Urothelium cell line (cell line): Measurements from ENCODE around the gene SMYD4.
"Not testable (repeated sequence)": the region's sequence is repeated elsewhere in the genome, so short reads cannot be mapped to it uniquely, and the experiment has no call there.

Source experiments
- DNase-seq: peaks from one replicate; pipeline ENCODE4 v3.0.0; 2011; ENCODE audit warnings: low spot score, mixed read lengths
- FAIRE-seq: peaks from 2 replicates; lab custom pipeline; 2011; peaks lifted over from hg19 to GRCh38; lab: Jason Lieb, UNC

The SMYD4 gene

DNA sequence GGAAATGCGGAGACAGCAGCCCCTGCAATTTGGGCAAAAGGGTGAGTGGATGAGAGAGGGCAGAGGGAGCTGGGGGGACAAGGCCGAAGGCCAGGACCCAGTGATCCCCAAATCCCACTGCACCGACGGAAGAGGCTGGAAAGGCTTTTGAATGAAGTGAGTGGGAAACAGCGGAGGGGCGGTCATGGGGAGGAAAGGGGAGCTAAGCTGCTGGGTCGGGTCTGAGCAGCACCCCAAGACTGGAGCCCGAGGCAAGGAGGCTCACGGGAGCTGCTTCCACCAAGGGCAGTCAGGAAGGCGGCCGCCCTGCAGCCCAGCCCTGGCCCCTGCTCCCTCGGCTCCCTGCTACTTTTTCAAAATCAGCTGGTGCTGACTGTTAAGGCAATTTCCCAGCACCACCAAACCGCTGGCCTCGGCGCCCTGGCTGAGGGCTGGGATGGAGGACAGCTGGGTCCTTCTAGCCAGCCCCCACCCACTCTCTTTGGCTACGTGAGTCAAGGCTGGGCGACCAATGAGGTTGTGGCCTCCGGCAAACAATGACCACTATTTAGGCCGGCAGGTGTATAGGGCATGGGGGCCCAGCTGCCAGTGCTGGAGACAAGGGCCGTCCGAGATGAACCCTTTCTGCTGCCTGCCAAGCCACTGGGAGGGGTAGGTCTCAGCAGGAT lies 67.3 kb downstream of the SMYD4 start:
- no peak for DNase-seq
- no peak for FAIRE-seq

DNA sequence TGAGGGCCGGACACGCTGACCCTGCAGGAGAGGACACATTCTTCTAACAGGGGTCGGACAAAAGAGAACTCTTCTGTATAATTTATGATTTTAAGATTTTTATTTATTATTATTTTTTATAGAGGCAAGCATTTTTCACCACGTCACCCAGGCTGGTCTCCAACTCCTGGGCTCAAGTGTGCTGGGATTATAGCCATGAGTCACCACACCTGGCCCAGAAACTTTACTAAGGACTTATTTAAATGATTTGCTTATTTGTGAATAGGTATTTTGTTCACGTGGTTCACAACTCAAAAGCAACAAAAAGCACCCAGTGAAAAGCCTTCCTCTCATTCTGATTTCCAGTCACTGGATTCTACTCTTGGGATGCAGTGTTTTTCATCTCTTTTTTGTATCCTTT lies 70.2 kb downstream of the SMYD4 start:
- DNase-seq (no peak), FAIRE-seq (no peak)

DNA sequence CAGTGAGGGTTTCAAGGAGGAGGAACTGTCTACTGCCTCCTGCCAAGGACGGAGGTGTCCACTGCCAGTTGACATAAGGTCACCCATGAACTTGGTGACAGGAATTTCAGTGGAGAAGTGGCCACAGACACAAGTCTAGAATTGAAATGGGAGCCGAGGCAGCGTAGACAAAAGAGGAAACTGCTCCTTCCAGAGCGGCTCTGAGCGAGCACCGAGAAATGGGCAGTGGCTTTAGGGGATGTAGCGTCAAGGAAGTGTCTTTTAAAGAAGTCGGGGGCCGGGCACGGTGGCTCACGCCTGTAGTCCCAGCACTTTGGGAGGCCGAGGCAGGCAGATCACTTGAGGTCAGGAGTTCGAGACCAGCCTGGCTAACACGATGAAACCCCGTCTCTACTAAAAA lies 70.9 kb downstream of the SMYD4 start:
- DNase-seq (no peak), FAIRE-seq (no peak)

DNA sequence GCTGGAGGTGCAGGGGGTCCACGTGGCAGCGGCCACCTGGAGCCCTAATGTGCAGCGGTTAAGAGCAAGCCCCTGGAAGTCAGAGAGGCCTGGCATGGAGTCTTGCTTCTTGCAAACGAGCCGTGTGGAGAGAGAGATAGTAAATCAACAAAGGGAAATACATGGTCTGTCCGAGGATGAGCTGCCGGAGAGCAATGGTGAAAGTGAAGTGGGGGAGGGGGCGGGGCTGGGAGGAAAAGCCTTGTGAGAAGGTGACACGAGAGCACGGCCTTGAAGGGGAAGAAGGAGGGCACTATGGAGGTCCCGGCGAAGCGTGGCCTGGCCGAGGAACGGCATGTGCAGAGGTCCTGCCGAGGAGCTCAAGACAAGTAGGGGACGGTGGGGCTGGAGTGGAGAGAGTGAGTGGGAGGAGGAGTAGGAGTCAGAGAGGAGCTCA lies 73.9 kb downstream of the SMYD4 start:
- DNase-seq (no peak), FAIRE-seq (no peak)

DNA sequence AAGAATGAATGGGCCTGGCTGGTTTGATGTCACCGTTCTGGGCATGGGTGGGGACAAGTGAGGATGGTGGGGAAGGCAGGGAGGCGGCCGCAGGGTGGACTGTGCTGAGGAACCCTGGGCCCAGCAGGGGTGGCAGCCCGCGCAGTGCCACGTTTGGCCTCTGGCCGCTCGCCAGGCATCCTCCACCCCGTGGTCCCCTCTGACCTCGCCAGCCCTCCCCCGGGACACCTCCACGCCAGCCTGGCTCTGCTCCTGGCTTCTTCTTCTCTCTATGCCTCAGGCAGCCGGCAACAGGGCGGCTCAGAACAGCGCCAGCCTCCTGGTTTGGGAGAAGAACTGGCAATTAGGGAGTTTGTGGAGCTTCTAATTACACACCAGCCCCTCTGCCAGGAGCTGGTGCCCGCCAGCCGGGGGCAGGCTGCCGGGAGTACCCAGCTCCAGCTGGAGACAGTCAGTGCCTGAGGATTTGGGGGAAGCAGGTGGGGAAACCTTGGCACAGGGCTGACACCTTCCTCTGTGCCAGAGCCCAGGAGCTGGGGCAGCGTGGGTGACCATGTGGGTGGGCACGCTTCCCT lies 74.4 kb downstream of the SMYD4 start:
- DNase-seq (no peak), FAIRE-seq (no peak)

DNA sequence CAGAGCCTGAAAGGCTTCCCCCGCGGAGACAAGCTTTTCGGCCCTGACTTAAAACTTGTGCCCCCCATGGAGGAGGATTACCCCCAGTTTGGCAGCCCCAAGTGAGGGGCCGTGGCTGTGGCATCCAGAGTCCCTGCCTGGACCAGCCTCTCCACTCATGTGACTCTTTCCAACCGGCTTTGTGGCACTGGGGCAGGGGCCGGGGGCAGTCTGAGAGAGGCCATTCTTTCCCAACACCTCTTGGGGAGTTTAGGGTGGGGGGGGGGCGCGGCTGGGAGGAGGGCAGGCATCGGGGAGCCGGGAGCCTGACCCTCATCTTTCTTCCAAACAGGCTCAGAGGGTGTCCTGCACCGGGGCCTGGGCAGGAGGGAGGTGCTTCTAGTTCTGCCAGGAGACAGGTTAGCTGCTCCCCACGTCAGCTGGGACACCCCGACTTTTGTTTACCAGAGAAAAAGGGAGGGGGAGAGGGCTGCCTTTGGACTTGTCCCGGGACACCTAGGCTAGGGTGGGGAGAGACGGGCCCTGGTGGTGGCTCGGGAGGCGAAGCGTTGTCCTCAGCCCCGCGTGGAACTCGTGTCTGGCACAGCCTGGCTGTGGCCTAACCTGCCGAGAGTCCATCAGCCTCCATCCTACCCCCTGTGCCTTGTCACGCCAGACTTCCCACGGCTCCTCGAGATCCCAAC lies 75.1 kb downstream of the SMYD4 start:
- FAIRE-seq: no peak
- no peak for DNase-seq

DNA sequence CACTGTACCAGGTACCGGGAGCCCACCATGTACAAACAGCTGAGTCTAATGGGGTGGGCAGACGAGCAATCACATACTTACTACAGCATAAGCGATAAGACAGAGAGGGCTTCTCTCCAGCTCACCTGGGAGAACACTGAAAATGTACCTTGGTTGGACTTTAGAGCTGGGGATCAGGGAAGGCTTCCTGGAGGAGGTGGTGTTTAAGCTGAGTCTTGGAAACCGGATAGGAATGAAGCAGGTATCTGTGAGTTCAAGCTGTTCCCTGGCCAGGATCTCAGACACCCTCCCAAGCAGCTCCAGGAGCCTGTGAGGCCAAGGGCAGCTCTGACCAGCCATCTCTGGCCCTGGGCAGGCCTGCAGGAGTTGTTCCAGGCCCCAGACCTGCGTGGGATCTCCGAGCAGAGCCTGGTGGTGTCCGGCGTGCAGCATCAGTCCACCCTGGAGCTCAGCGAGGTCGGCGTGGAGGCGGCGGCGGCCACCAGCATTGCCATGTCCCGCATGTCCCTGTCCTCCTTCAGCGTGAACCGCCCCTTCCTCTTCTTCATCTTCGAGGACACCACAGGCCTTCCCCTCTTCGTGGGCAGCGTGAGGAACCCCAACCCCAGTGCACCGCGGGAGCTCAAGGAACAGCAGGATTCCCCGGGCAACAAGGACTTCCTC lies 75.8 kb downstream of the SMYD4 start:
- FAIRE-seq (no peak), DNase-seq (no peak)

DNA sequence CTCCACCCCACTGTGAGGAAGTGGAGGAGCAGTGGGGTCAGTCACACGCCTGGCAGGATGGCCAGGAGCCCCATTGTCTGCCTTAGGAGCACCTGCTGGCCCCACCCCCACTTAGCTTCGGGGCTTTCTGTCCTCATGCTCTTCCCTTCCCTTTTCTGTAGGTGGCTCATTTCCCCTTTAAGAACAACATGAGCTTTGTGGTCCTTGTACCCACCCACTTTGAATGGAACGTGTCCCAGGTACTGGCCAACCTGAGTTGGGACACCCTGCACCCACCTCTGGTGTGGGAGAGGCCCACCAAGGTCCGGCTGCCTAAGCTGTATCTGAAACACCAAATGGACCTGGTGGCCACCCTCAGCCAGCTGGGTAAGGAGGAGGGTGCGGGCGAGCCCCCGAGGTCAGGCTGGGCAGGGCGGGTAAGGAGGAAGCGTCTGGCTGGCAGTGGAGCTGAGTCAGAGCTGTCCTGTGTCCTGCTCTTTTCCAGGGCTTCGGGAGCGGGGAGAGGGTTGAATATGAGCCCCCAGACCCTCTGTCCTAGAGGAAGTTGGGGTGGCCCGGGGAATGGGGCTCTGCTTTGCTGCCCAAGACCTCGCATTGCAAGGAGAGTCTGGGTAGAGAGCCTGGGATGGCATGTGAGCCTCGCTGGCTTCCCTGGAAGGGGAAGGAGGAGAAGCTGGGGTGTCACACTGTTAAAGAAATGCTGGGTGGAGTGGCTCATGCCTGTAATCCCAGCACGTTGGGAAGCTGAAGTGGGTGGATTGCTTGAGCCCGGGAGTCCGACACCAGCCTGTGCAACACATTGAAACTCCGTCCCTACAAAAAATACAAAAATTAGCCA lies 77.1 kb downstream of the SMYD4 start:
- FAIRE-seq (no peak), DNase-seq (peak; percentile 40)

DNA sequence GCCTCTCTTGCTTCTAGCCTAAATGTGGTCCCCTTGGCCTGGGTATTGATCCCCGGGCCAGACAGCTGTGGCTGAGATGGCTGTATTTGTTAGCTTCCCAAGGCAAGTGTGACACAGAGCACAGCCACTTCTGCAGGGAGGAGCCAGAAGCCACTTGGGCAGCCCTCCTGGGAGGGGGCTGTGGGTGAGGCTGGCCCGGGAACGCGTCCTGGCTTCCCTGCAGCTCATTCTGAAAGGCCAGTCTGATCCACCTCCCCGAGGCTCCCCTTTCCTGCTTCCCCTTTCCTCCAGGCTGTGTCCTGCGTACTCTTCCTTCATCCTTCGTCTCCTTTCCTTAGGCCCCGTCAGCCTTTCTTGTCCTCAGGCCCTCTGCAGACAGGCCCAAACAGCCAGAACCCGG lies 79.1 kb downstream of the SMYD4 start:
- FAIRE-seq (no peak), DNase-seq (no peak)

DNA sequence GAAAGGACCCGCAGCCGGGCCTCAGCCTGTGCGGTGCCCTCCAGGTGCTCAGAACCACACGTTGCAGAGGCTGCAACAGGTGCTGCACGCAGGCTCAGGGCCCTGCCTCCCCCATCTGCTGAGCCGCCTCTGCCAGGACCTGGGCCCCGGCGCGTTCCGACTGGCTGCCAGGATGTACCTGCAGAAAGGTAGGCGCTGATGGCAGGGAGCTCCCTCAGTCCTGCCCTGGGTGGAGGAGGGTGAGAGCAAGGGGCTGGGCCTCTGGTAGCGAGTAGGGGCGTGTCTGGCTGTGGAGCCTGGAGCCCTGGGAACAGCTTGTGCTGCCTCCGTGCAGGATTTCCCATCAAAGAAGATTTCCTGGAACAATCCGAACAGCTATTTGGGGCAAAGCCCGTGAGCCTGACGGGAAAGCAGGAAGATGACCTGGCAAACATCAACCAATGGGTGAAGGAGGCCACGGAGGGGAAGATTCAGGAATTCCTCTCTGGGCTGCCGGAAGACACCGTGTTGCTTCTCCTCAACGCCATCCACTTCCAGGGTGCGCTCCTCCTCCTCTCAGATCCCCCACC lies 82.6 kb downstream of the SMYD4 start:
- DNase-seq: no peak
- FAIRE-seq: no peak

DNA sequence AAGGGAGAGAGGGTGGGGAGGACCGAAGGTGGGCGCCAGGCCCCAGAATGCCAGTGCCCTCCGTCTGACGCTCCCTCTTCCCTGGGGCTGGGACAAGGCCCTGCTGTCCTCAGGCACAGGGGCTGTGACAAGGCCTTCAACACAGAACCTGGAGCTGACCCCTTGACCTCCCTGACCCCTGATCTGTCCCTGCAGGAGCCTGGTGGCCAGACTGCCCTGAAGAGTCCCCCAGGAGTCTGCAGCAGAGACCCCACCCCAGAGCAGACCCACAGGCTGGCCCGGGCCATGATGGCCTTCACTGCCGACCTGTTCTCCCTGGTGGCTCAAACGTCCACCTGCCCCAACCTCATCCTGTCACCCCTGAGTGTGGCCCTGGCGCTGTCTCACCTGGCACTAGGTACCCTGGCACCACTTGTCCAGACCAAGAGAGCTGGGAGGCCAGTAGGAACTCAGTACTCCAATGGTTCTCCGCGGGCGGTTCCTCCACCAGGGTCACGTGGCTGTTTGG lies 84.1 kb downstream of the SMYD4 start:
- DNase-seq (no peak), FAIRE-seq (no peak)

DNA sequence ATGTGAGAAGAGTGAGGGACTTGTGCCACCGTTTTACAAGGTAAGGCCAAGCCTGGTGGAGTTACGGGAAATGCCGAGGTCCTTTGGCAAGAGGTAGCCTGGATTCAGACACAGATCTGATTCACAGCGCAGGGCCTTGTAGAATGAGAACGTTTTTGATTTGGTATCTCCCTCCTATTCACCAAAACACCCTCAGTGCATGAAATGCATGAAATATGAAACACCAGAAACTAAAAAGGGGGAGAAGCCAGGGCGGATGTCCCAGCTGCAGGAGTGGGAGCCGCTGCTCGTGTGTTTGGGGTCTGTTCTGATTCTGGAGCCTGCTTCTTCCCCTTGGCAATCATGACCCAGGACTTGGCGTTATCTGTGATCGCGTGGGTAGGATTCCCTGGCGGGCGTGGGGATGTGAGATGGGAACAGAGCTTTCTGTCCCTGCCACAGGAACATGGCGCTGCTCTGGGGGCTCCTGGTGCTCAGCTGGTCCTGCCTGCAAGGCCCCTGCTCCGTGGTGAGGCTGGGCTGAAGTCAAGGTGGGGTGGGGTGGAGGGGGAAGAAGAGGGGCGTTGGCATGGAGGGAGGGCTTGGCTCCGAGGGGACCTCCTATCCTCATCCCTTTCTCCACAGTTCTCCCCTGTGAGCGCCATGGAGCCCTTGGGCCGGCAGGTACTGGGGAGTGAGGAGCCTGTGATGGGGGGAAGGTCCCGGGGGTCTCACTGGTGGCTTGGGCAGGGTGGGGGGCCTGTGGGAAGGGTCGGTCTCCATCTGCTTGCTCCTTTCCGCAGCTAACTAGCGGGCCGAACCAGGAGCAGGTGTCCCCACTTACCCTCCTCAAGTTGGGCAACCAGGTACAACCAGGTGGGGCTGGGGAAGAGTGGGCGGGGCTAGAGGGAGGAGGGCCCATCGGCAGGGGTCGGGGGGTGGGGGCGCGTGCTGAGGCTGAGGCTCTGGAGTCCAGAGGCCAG lies 84.9 kb downstream of the SMYD4 start:
- FAIRE-seq (no peak), DNase-seq (no peak)

DNA sequence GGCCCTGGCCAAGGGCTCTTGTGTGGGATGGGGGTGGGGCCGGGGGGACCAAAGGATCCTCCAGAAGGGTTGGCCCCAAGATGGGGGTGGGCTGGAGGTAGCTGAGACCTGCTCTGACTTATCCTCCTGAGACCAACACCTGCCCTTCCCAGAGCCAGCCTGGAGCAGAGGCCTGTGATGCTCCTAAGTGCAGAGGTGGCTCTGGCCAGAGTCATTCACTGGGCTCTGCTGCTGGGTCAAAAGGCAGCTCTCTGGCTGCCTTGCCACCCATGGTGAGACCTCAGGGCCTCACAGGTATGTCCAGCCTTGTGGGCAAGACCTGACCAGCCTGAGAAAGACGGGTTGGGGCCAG lies 86.6 kb downstream of the SMYD4 start:
- DNase-seq (no peak), FAIRE-seq (no peak)

DNA sequence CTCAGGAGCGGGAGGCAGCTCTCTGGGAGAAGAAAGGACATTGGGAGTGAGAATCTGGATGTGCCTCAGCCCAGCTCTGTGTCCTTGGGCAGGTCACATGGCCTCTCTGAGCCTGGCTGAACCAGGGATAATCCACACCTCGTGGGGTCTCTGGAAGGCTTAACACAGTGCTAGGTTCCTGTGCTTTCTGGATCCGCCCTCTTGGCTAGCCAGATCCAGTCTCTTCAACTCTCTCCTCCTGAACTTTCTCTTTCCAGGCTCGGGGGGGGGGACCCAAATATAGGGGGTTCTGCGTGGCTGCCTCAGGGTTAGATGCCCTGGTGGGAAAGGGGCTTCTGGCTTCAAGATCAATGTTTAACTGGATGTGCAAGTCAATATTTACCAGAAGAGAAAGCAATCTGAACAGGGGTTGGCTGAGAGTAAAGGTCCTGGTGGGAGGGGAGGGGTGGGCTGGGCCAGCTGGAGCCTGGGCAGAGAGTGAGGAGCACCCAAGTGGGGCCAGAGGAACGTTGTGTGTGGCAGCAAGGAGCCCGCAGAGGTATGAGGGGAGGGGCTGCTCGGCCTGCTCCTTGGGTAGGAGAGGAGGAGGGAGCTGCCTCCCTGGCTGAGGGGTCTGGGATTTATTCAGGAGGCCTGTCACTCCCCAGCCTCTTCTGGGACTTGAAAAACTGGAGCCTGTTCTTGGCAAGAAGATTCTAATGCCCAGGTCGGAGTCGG lies 87.2 kb downstream of the SMYD4 start, which contains the start of gene SERPINF2:
Gene SERPINF2 (plus strand): TSS at position 501 of the 717 bp plus-strand sequence. CDS start 2,125 bp downstream, outside the sequence.
- FAIRE-seq: no peak
- no peak for DNase-seq

DNA sequence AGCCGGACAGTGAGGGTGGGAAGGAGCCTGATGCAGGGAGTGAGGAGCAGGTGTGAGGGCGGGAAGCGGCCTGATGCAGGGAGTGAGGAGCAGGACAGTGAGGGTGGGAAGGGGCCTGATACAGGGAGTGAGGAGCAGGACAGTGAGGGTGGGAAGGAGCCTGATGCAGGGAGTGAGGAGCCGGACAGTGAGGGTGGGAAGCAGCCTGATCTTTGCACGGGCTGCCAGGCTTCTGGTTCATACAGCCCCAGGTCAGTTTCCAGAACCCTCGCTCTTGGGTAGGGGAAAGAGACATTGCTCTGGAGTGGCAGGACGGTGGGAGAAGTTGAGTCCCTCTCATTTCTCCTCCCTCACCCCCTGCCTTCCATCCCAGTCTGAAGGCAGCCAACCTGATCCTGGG lies 87.8 kb downstream of the SMYD4 start:
- not testable (repeated sequence) for DNase-seq, FAIRE-seq

DNA sequence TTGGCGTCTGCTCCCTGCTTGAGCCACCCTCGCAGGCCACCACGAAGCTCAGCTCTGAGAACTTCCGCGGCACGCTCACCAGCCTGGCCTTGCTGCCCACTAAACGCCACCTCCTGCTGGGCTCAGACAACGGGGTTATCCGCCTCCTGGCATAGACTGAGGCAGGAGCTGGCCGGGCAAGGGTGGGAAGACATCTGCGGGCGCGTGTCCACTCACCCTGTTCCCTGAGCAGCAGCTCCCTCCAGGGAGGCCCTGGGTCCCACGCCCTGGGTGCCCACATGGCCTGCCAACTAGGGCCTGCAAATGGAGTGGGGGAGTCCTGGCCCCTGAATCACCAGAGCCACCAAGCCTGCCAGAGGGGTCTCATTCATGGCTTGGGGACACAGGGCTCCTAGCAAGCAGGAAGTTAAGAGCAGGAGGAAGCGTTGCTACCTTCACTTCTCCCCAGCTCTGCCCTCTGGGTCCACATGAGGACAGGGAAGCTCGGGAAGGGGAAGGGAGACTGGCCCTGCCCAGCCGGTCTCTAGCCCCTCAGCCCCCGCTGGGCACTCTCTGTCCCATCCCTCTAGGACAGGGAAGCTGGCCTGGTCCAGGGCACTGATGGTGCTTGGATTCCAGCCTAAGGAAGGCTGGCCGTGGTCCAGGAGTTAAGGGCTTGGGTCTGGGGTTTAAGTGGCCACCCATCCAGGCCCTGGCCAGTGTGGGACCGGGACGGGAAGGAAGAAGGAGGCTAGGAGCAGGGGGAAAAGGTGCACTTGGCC lies 92.0 kb downstream of the SMYD4 start:
- FAIRE-seq (no peak), DNase-seq (no peak)

DNA sequence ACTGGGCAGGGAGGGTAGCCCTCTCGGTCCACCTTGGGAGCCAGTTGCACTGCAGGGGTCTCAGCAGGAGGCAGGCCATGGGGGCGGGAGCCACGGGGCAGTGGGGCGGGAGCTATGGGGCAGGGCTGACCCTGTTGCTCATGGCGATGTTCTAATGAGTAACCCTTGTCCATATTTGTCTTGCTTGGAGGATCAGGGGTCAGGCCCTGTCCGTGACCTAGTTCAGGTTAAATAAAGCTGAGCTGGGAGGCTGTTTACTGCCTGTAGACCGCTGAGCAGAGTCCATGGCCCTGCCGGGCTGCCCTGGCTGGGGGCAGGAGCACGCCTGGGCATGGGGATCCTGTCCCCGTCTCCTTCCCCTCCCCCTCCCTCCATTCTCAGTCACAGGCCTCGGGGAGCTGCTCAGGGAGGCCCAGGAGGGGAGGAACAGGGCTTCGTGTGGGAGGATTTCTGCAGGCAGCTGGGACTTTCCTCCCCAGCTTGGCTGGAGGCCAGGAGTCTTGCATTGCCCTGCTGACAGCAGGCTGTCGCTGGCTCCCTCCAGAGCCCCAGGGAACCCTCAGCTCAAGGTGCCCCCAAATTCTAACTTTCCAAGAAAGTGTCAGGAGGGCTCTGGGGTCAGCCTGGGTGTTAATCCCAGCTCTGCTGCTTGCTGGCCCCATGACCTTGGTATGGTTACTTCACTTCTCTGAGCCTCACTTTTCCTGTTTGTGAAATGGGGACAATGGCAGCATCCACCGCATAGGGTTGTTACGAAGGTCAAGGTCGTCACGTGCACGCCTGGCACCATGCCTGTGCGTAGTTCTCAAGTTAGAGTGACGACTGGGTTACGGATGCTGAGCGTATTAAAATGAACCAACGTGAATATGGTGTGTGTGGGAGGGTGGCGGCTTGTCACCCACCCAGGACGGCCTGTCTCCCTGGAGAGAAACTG lies 93.1 kb downstream of the SMYD4 start:
- FAIRE-seq (no peak), DNase-seq (peak; percentile 46)
